Brain microvascular endothelial cell (primary cell): ENCODE results near the gene ANKRD40.

Source experiments
- DNase-seq: peaks from one replicate; pipeline ENCODE4 v3.0.0-alpha.2; 2020
- H3K27ac ChIP-seq: fragments of 250-450 bp; sonication (Bioruptor Pico); 2 replicates; pipeline ENCODE4 v1.5.1; 2020; ENCODE audit warnings: mild to moderate bottlenecking, moderate library complexity
- H3K27me3 ChIP-seq: fragments of 250-450 bp; sonication (Bioruptor Pico); replicated peaks from 2 replicates; pipeline ENCODE4 v1.5.1; 2020; ENCODE audit warnings: mild to moderate bottlenecking
- H3K36me3 ChIP-seq: fragments of 250-450 bp; sonication (Bioruptor Pico); replicated peaks from 2 replicates; pipeline ENCODE4 v1.5.1; 2020; ENCODE audit warnings: mild to moderate bottlenecking
- H3K4me3 ChIP-seq: 2 replicates; pipeline ENCODE4 v1.5.1; 2011; ENCODE audit warnings: low read depth, mild to moderate bottlenecking, control low read depth, low read length, moderate library complexity
- in situ Hi-C: cut with HindIII; loops from 2 replicates; pipeline ENCODE4 v1.10.0; 2017; ENCODE audit warnings: low sequenced_read_pairs, low pct_ligation_motif_present
- TF ChIP-seq, protein P1 (sequence below): IDR thresholded peaks from 2 replicates; pipeline ENCODE4 v1.5.1; 2011; ENCODE audit warnings: low read depth, mild to moderate bottlenecking, moderate library complexity, low read length, control low read depth, inconsistent platforms; ENCODE audit errors: missing control alignments

ANKRD40 gene

GRCh38 chr17:50658616-50659015 lies 49.1 kb downstream of the ANKRD40 start:
- Histone ChIP-seq H3K27ac (no peak overlapping the region), H3K36me3 (no peaks in the 10 kb centered on the region), H3K4me3 (no peak overlapping the region), H3K27me3 (no peaks in the 10 kb centered on the region)
- TF ChIP-seq, protein P1, sequence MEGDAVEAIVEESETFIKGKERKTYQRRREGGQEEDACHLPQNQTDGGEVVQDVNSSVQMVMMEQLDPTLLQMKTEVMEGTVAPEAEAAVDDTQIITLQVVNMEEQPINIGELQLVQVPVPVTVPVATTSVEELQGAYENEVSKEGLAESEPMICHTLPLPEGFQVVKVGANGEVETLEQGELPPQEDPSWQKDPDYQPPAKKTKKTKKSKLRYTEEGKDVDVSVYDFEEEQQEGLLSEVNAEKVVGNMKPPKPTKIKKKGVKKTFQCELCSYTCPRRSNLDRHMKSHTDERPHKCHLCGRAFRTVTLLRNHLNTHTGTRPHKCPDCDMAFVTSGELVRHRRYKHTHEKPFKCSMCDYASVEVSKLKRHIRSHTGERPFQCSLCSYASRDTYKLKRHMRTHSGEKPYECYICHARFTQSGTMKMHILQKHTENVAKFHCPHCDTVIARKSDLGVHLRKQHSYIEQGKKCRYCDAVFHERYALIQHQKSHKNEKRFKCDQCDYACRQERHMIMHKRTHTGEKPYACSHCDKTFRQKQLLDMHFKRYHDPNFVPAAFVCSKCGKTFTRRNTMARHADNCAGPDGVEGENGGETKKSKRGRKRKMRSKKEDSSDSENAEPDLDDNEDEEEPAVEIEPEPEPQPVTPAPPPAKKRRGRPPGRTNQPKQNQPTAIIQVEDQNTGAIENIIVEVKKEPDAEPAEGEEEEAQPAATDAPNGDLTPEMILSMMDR: no peak
- in situ Hi-C loops: no loop called here
- no peak for DNase-seq

- Histone ChIP-seq H3K4me3 (no peak overlapping the region), H3K27me3 (no peaks in the 10 kb centered on the region), H3K27ac (no peak overlapping the region), H3K36me3 (no peaks in the 10 kb centered on the region)
- in situ Hi-C loops: no loop called here
- DNase-seq: no peak
- TF ChIP-seq, protein P1: no peak
Observed at GRCh38 chr17:50657627-50658026, 50.1 kb downstream of the ANKRD40 start.

DNA sequence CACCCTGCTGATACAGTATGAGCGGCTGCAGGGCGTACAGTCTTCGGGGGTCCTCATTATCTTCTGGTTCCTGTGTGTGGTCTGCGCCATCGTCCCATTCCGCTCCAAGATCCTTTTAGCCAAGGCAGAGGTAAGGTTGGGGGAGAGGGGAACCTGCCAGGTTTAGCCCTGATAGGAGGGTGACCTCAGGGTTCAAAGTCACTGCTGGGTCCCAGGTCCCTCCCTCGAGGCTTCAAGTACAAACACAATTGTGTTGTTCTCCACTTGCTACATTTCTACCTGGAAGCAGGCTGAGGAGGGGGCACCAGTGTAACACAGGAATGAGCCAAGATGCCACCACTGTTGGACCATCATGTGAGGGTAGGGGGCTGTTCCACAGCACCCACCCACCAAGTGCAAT lies 50.7 kb downstream of the ANKRD40 start:
- in situ Hi-C loops: no loop called here
- Histone ChIP-seq H3K27me3 (no peaks in the 10 kb centered on the region), H3K4me3 (no peak overlapping the region)

GRCh38 chr17:50656509-50656908 lies 51.2 kb downstream of the ANKRD40 start:
- Histone ChIP-seq H3K27ac (no peak overlapping the region), H3K36me3 (no peaks in the 10 kb centered on the region), H3K4me3 (no peak overlapping the region), H3K27me3 (no peaks in the 10 kb centered on the region)
- TF ChIP-seq, protein P1: no peak
- no peak for DNase-seq
- in situ Hi-C loops: no loop called here

More for the DNA sequence above, 50.7 kb downstream of the ANKRD40 start:
- H3K36me3 ChIP-seq: no peaks in the 10 kb centered on the region
- TF ChIP-seq, protein P1: no peak
- no peak for DNase-seq
- H3K27ac ChIP-seq: no peak overlapping the region

DNA sequence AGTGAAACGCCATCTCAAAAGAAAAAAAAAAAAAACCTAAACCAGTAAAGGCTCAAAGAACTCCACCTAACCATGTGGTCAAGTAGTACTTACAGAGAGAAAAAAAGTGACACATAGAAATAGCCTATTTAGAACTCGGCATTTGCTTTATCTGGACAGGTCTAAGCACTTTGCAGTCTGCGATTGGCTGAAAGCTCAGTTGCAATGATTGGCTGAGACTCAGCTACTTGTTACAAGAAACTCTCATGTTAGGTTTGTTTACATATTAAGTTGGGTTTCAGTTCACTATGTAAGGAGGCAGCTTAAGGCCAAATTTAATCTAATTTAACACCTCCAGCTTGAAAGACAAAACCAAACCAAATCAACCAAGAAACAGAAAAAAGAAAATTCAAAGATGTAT lies 54.0 kb downstream of the ANKRD40 start:
- no peak overlapping the region for H3K27ac ChIP-seq
- H3K27me3 ChIP-seq: no peaks in the 10 kb centered on the region
- no peak for DNase-seq
- in situ Hi-C loops: no loop called here
- TF ChIP-seq, protein P1: no peak
- H3K4me3 ChIP-seq: no peak overlapping the region
- H3K36me3 ChIP-seq: no peaks in the 10 kb centered on the region

DNA sequence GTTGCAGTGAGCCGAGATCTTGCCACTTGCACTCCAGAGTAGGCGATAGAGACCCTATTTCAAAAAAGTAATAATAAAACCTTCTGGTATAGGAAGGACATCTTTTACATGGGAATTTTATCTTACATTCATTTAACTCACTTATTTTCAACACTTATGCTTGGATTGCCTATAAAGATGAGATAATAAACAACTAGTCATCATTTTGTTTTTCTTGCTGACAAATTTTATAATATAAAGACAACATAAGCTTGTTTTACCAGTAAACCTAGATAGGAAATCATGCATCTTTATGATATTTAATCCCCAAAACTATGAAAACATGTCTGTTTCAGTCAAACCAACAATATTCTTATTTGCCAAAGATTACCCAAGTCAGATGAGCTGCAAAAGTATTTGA lies 56.1 kb downstream of the ANKRD40 start:
- no peak overlapping the region for H3K4me3 ChIP-seq
- H3K36me3 ChIP-seq: no peaks in the 10 kb centered on the region
- in situ Hi-C loops: no loop called here
- DNase-seq: no peak
- no peaks in the 10 kb centered on the region for H3K27me3 ChIP-seq
- no peak overlapping the region for H3K27ac ChIP-seq
- TF ChIP-seq, protein P1: no peak
